B cell (primary cell): ENCODE results near the gene MYL4. TPM values are rescaled to one million over a fixed set of nuclear protein-coding genes. Genes with fewer than 3 reads are reported as not detected.
A peak's percentile ranks its signal among the peaks of the same experiment; 100 is the strongest.

ENCODE experiments used
- ATAC-seq: fragments of 200-7000 bp; cut with Tn5 transposase; one replicate; pipeline ENCODE4 v1.10.0; 2021; ENCODE audit warnings: low read depth, mild to moderate bottlenecking, moderate number of reproducible peaks, moderate library complexity
- CTCF ChIA-PET: fragments of 350-600 bp; sonication (Branson Sonifier 250); formaldehyde crosslinking; loops from one replicate; lab custom pipeline; 2021; ENCODE audit warnings: antibody characterized with exemption, inconsistent platforms; lab: Charles Lee
- POLR2A ChIA-PET: fragments of 350-600 bp; sonication (Branson Sonifier 250); formaldehyde crosslinking; loops from one replicate; lab custom pipeline; 2021; ENCODE audit warnings: antibody characterized with exemption; lab: Charles Lee
- DNase-seq: peaks from one replicate; pipeline ENCODE4 v3.0.0; 2013
- H2AFZ ChIP-seq: 2 replicates; pipeline ENCODE4 v1.6.1; 2012; ENCODE audit warnings: mild to moderate bottlenecking, low read depth, low read length; ENCODE audit not compliant: insufficient read depth, poor library complexity, severe bottlenecking
- H3K27ac ChIP-seq, 2 donors: 1 replicate in 1 of 2; 2 replicates in 1 of 2; pipeline ENCODE4 v1.5.1; 2012 to 2013; ENCODE audit warnings: low read length in 2 of 2, mild to moderate bottlenecking in 2 of 2, moderate library complexity in 1 of 2
- H3K27me3 ChIP-seq, 4 experiments: fragments of 200-600 bp in 1 of 4; sonication (generic) in 1 of 4; replicated peaks in 1 of 4; 1 replicate in 2 of 4; 2 replicates in 2 of 4; pipeline versions ENCODE4 v1.6.1 to v1.7.0; 2013 to 2016; ENCODE audit warnings: low read length in 3 of 4, mild to moderate bottlenecking in 2 of 4, mixed read lengths in 1 of 4, moderate library complexity in 1 of 4; ENCODE audit not compliant: insufficient read depth in 4 of 4, control insufficient read depth in 3 of 4; ENCODE audit errors: control extremely low read depth in 1 of 4
- H3K36me3 ChIP-seq, 2 experiments: replicated peaks in 1 of 2; 1 replicate in 1 of 2; 2 replicates in 1 of 2; pipeline versions ENCODE4 v1.6.1 to v1.7.1; 2013; ENCODE audit warnings: low read length in 1 of 2; ENCODE audit not compliant: insufficient read depth in 2 of 2, control insufficient read depth in 1 of 2; ENCODE audit errors: control extremely low read depth in 1 of 2, extremely low read depth in 1 of 2
- H3K4me1 ChIP-seq, 2 donors: fragments of 200-600 bp in 1 of 2; sonication (generic) in 1 of 2; 1 replicate in 1 of 2; 2 replicates in 1 of 2; pipeline versions ENCODE4 v1.5.1 to v1.6.1; 2013 to 2017; ENCODE audit warnings: low read length in 2 of 2; ENCODE audit not compliant: control insufficient read depth in 2 of 2, insufficient read depth in 2 of 2
- H3K4me2 ChIP-seq: replicated peaks from 2 replicates; pipeline ENCODE3; 2012; ENCODE audit warnings: mild to moderate bottlenecking, low read depth, low read length; ENCODE audit not compliant: poor library complexity, severe bottlenecking
- H3K4me3 ChIP-seq, 5 experiments: fragments of 200-600 bp in 1 of 5; sonication (generic) in 1 of 5; 1 replicate in 3 of 5; 2 replicates in 2 of 5; pipeline versions ENCODE4 v1.5.1 to v1.7.0; 2011 to 2016; ENCODE audit warnings: low read length in 4 of 5, mild to moderate bottlenecking in 4 of 5, low read depth in 2 of 5, control low read depth in 1 of 5, moderate library complexity in 1 of 5; ENCODE audit not compliant: insufficient read depth in 1 of 5; ENCODE audit errors: control extremely low read depth in 1 of 5, extremely low read depth in 1 of 5
- H3K79me2 ChIP-seq: fragments of 200-600 bp; sonication (generic); one replicate; pipeline ENCODE4 v1.6.0; 2016; ENCODE audit warnings: low read length; ENCODE audit not compliant: control insufficient read depth, insufficient read depth
- H3K9ac ChIP-seq: fragments of 200-600 bp; sonication (generic); 2 replicates; pipeline ENCODE4 v1.6.1; 2017; ENCODE audit warnings: mild to moderate bottlenecking, low read length, moderate library complexity
- H3K9me3 ChIP-seq, 3 donors: one replicate each; pipeline versions ENCODE4 v1.6.1 to v1.7.1; 2013; ENCODE audit warnings: low read length in 2 of 3; ENCODE audit not compliant: control insufficient read depth in 2 of 3, insufficient read depth in 1 of 3; ENCODE audit errors: control extremely low read depth in 1 of 3
- H4K20me1 ChIP-seq: 2 replicates; pipeline ENCODE4 v1.6.0; 2012; ENCODE audit warnings: mild to moderate bottlenecking, low read length; ENCODE audit not compliant: insufficient read depth, control insufficient read depth, poor library complexity, severe bottlenecking
- H3K27ac Mint-ChIP-seq: one replicate; pipeline ENCODE4 v1.8.0; 2021; ENCODE audit warnings: mixed read lengths
- H3K27me3 Mint-ChIP-seq: one replicate; pipeline ENCODE4 v1.8.0; 2021; ENCODE audit warnings: mixed read lengths
- H3K4me1 Mint-ChIP-seq: one replicate; pipeline ENCODE4 v1.8.0; 2021; ENCODE audit warnings: mixed read lengths
- H3K4me3 Mint-ChIP-seq: one replicate; pipeline ENCODE4 v1.8.0; 2021; ENCODE audit warnings: mixed read lengths
- H3K9me3 Mint-ChIP-seq: one replicate; pipeline ENCODE4 v1.8.0; 2022; ENCODE audit warnings: mixed read lengths; ENCODE audit not compliant: insufficient read depth
- EZH2 ChIP-seq: IDR thresholded peaks from 2 replicates; pipeline ENCODE4 v1.6.1; 2012; ENCODE audit warnings: borderline replicate concordance, low read depth, mild to moderate bottlenecking, moderate library complexity, low read length; ENCODE audit not compliant: insufficient read depth, poor library complexity, severe bottlenecking
- WGBS: methylation state at CpG from one replicate; pipeline ENCODE4 v1.1.5; 2013; ENCODE audit warnings: missing lambda C conversion rate; ENCODE audit not compliant: insufficient coverage; 5-methylcytosine and 5-hydroxymethylcytosine counted together
- intact Hi-C: fragments of 100-400 bp; cut with micrococcal nuclease; formaldehyde crosslinking; loops from one replicate; pipeline ENCODE4 v1.10.0; 2022
- polyA plus RNA-seq: library from polyadenylated mRNA; depleted of rRNA; stranded (reverse); fragments of >200 nt; gene quantifications from 2 replicates; pipeline ENCODE4 v1.2.3, GENCODE V29; 2012
- total RNA-seq, 2 donors: library from RNA; stranded (reverse); fragments of 120-200 nt in 1 of 2; gene quantifications; 1 replicate in 1 of 2; 2 replicates in 1 of 2; pipeline versions ENCODE4 v1.2.3 to v1.2.4, GENCODE V29; 2013 to 2022
- TF ChIP-seq, protein P1 (sequence below): fragments of 200-600 bp; IDR thresholded peaks from one replicate; pipeline ENCODE4 v1.8.0; 2022; ENCODE audit warnings: antibody characterized with exemption, mild to moderate bottlenecking

The MYL4 gene
- total and polyA plus RNA-seq, 2 donors (not counting 1 experiment from before 2014, with no cell fraction given) = 0.16 to 0.42 TPM

DNA sequence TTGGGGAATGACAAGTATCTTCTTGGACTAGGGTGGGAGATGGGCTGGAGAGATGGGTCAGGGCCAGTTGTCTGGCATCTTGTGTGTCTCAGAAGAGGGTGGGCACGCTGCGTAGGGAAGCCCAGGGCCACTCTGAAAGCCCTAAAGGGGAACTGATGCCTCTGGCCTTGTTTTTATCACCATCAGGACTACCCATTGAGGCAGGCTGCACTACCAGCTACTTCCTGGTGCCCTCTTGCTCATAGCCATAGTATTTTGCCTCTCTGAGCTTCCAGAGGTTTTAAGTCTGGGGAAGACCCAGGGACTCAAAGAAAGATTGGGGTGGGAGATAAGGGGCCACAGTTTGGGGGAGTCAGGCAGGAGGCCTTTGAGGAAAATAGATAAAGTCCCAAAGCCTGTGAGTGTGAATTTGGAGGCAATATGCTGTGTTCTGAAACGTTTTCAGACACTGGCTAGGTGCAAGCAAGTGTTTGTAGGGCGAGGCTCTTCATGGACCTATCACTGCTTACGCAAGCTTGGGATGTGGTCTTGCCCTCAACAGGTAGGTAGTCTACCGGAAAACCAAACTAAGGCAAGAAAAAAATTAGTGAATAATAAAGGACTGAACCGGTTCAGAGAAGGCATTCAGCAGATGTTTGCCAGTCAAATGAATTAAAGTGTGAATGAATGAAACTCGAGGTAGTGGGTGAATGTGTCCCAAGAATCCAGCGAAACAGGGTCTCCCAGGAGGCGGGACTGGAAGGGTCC, 43.8 kb downstream of the MYL4 start:
- H3K27ac Mint-ChIP-seq = no peak overlapping the region
- 74% methylated on average over 10 of the region's 10 CpGs for WGBS
- ATAC-seq = no peak
- no peak overlapping the region for H3K27ac ChIP-seq
- intact Hi-C loops = loop anchor here (1.0 to 2.0 kb wide), 2 partner anchors 24 to 26 kb away; no protein-coding TSS in a partner anchor
- TF ChIP-seq, protein P1, sequence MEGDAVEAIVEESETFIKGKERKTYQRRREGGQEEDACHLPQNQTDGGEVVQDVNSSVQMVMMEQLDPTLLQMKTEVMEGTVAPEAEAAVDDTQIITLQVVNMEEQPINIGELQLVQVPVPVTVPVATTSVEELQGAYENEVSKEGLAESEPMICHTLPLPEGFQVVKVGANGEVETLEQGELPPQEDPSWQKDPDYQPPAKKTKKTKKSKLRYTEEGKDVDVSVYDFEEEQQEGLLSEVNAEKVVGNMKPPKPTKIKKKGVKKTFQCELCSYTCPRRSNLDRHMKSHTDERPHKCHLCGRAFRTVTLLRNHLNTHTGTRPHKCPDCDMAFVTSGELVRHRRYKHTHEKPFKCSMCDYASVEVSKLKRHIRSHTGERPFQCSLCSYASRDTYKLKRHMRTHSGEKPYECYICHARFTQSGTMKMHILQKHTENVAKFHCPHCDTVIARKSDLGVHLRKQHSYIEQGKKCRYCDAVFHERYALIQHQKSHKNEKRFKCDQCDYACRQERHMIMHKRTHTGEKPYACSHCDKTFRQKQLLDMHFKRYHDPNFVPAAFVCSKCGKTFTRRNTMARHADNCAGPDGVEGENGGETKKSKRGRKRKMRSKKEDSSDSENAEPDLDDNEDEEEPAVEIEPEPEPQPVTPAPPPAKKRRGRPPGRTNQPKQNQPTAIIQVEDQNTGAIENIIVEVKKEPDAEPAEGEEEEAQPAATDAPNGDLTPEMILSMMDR = no peak
- TF ChIP-seq EZH2 = no peak
- H3K4me1 Mint-ChIP-seq = peaks cover 17% of the 10 kb centered on the region
- H3K4me3 ChIP-seq = peak overlapping the region in 4 of 5 experiments; percentile 30 to 71 (median 62)
- H4K20me1 ChIP-seq = no peaks in the 10 kb centered on the region
- H3K4me3 Mint-ChIP-seq = peak overlapping the region; percentile 94
- H3K9ac ChIP-seq = peak overlapping the region; percentile 66
- H3K36me3 ChIP-seq = no peaks in the 10 kb centered on the region
- H3K9me3 Mint-ChIP-seq = no peaks in the 10 kb centered on the region
- ChIA-PET CTCF (interaction anchor here (0.6 to 5.5 kb wide), 6 partner anchors 8 to 71 kb away, joined by 3 to 55 read pairs (median 4); partner anchors contain the start of gene EFCAB13), POLR2A (interaction anchor here (0.7 kb wide), 1 partner anchor 62 kb away, joined by 5 read pairs; no protein-coding TSS in a partner anchor)
- no peaks in the 10 kb centered on the region for H3K9me3 ChIP-seq
- H3K27me3 ChIP-seq = peaks cover 0 to 9% (median 3%) of the 10 kb centered on the region in 4 experiments
- H3K79me2 ChIP-seq = peaks cover 3% of the 10 kb centered on the region
- H3K4me2 ChIP-seq = peak overlapping the region; percentile 92
- peaks cover 3% of the 10 kb centered on the region for H3K27me3 Mint-ChIP-seq
- DNase-seq = no peak
- H2AFZ ChIP-seq = peak overlapping the region; percentile 94
- peaks cover 4 to 16% of the 10 kb centered on the region in 2 donors for H3K4me1 ChIP-seq
